Inflammatory macrophage treated with lipopolysaccharide for 1 hour (primary cell): Measurements from ENCODE around the gene PLCB1.
A peak's percentile ranks its signal among the peaks of the same experiment; 100 is the strongest.
"Not testable (repeated sequence)": the region's sequence is repeated elsewhere in the genome, so short reads cannot be mapped to it uniquely, and the experiment has no call there.

Source experiments
- DNase-seq, 2 donors: peaks; one replicate each; pipeline ENCODE4 v3.0.0-alpha.2; 2020 to 2022

The PLCB1 gene

DNA sequence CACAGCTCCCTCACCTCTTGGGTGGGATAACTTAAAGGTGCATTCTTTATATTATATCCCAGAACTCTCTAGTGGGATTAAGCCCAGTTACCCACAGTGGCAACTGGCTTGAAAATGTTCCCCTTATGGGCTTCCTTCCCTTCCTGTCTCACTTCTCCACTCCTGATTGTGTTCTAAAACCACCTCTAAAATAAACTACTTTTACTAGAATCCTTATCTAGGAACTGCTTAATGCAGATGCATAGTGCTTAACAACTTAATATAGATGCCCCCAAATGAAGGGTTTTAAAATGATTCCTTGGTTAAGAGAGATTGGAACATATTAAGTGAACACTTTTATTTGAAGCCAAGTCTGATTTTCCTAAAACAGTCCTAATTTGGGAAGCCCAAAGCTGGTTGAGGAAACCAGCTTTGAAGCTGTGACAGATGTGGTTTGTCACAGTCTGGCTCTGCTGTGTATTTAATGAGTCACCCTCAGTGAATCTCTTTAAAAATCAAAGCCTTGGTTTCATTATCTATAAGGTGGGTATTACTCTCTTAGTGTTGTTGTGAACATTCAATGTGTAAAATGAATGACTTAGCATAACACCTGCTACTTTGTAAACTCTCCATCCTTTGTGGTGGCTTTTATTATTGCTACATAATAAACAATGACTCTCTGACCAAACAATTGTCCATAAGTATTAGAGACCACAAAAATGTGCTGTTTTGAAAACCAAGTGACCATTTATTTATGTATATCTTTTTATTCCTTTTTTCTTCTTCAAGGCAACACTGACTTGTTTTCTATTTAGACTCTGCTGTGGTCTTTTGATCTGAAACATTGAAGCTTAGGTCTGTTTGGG lies 24.4 kb downstream of the PLCB1 start:
- peak in 1 of 2 donors; percentile 14 for DNase-seq

DNA sequence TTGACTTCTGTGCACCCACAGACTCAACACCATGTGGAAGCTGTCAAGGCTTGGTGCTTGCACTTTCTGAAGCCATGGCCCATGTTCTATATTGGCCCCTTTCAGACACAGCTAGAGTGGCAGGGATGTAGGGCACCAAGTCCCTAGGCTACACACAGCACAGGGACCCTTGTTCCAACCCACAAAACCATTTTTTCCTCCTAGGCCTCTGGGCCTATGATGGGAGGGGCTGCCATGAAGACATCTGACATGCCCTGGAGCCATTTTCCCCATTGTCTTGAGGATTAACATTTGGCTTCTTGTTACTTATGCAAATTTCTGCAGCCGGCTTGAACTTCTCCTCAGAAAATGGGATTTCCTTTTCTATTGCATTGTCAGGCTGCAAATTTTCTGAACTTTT lies 27.2 kb downstream of the PLCB1 start:
- DNase-seq, result not testable (repeated sequence)

DNA sequence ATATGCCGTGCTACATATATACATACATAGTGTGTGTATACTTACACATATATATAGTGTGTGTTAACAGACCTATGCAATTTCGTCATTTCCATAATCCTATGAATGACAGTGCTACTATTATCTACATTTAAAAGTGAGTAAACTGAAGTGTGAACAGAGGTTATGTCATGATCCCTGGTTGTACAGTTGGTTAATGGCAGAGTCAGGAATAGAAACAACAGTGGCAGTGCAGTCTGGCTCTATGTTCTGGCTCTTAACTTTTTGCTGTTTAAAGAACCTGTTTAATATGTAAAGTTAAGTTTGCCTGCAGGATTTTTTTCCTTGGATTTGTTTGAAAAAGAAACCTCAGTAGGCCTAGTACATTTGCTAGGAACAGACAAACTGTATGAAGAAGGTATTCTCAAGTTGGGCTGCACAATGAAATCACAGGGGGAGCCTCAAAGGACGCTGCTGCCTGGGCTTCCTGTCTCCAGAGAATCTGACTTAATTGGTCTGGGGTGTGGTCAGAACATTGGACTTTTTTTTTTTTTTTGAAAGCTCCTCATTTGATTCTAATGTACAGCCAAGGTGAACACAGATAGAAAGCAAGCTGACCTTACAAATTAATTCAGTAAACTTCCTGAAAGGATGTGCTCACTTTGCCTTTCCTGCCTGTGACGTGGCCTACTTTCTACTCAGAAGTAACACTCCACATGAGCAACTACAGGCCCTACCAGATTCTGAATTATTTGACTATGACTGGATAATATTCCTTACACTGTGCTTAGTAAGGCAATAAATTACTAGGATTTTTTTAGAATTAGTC lies 29.4 kb downstream of the PLCB1 start:
- no peak for DNase-seq

DNA sequence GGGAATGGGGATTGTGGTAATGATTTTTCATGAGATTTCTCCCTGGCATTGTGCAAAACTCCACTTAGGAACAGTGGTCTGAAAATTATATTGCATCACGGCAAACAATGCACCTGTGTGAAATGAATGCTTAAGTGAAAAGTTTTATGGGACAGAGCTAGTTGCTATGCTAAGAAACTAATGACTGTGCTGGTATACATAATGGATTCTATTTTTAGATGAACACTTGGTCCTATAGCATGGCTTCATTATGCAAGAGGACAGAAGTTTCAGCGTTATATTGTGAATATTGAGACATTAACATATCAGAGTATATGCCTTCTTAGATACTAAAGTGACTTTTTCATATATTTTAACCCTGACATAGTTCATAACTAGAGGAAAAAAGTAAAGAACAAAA lies 30.5 kb downstream of the PLCB1 start:
- DNase-seq, result no peak

DNA sequence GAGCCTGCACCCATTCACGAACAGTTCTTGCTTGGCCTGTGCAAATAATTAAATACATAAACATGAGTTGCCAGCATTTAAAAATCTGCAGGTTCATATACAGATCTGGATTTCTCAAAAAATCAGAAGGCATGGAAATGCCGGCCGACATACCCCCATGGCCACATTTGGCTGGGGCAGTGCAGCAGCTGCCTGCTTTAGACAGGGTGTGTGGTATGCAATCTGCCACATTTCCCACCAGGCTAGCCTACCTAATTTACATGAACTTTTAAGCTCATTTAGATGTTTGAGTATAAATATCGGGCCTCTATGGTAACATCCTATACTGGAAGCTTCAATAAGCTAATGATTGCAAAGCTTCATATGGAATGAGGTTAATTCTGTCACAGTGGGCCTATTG lies 31.5 kb downstream of the PLCB1 start:
- DNase-seq, result no peak

DNA sequence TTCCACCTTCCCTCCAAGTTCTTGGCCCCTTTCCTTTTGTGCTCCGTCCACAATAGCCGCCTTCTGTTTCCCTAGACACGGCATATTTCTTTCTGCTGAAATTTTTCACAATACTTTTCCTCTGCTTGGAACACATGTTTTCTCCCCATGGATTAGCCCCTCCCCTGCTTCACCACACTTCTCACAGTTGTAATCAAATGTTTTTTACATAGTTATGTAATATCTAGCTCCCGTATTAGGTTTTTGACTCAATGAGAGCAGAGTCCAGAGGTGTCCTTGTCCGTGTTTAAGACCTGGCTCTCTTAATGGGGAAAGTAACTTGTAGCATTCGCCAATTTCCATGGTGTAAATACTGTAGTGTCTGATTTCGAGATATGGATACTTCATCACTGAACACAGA lies 34.7 kb downstream of the PLCB1 start:
- DNase-seq, result no peak

DNA sequence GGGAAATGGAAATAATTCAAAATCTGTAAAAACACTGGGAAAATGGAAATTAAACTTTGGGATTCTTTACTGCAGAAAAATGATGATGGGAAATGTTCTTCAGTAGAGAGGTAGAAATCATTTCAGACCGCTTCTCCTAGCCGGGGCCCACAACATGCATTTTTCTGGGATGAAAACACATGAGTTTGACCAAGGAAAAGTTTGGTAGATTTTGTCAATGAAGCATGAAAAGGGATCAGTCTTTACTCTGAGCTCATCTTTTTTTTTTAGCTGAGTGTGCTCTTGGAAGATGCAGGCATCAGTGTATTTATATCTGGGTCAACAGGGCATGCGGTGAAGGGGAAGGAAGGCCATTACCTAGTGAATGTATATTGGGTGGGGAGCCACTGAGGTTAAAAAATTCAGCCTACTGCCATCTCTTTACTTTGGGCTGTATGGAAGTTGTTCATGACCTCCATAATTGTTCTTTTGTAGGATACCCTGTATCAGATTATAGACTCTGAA lies 36.8 kb downstream of the PLCB1 start:
- no peak for DNase-seq

DNA sequence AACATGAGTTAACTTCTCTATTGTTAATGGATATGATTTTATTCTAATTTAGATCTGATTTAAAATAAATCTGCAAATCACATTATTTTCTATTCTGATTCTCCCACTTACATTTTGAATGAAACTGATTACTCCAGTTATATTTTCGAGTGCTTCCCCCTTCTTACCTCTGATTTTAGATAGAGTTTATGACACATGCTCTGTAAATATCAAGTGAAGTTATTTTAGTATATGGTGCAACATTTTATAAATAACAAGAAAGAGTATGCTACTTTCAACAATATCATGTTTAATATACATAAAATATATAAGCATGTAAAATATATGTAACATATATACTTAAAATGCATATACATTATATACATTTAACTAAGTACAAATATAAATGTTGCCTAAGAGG lies 38.9 kb downstream of the PLCB1 start:
- DNase-seq, result no peak

DNA sequence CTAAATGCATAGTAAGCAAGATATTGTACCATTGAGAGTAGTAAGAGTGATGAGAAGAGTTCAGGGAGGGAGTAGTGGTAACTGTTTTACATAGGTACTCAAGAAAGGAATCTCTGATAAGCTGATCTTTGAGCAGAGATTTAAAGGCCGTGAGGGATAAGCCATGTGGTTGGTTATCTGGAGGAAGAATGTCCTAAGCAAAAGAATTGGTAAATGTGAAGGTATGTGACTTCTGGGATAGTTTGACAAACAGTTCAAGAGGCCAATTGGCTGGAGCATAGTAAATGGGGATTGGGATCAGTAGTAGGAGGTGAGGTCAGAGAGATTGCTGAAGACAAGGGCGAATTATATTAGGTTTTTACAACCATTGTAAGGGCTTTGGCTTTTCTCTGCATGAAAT lies 40.1 kb downstream of the PLCB1 start:
- DNase-seq, result no peak

DNA sequence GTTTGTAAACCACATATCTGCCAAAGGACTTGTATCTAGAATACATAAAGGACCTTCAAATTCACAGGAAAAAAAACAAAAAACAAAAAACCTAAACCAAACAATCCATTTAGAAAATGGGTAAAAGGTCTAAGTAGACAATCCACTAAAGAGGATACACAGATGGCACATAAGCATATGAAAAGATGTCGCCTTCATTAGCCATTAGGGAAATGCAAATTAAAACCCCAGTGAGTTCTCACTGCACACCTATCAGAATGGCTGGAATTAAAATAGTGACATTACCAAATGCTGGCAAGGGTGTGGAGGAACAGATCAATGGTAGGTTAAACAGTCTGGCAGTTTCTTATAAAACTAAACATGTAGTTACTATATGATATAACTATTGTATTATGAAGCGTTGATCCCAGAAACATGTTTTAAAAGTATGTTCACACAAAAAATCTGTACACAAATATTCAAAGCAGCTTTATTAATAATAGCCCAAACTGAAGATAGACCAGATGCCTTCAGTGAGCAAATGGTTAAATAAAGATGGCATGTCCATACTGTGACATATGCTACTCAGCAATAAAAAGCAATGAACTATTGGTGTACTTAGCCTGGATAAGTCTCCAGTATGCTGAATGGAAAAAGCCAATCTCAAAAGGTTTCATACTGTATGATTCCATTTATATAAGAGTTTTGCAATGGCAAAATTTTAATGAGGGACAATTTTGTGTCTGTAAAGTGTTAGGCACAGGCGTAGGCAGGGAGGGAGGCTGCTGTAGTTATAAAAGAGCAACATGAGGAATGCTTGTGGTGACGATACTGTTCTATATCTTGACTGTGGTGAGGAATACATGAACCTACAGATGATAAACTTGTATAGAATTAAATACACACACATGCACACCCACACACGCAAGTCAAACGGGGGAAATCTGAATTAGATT lies 43.9 kb downstream of the PLCB1 start:
- no peak for DNase-seq

DNA sequence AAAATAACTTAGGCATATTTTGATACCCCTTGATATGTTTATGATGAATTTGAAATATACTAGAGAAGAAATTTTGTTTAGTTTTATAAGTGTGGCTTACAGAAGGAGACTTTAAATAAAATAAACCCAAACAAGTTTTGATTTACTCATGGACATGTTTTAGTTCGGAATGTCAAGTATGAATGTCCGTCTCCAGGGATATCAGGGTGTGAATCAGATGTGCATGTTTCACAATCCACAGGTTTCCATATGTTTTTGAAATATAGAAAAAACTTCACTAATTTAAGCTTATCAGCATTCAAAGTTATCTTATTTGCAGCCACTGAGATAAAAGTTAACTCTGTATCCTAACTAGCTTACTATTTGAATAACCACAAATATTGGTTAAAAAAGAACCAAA lies 51.5 kb downstream of the PLCB1 start:
- no peak for DNase-seq

DNA sequence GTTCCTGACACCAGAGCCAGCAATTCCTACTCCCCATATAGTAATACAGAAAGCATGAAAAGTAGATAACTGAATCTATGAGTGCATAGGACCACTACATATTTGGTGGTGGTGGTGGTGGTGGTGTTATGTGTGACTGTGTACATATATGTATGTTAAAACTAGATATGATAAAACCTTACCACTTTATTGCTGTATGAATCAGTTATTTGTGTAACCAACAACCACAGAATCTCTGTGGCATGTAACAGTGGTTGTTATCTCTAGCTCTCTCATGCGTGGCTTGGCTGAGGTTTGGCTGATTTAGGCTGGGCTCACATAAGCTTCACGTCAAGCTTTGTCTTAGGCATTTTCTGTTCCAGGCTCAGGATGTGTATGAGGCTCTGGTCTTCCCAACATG lies 55.7 kb downstream of the PLCB1 start:
- no peak for DNase-seq

DNA sequence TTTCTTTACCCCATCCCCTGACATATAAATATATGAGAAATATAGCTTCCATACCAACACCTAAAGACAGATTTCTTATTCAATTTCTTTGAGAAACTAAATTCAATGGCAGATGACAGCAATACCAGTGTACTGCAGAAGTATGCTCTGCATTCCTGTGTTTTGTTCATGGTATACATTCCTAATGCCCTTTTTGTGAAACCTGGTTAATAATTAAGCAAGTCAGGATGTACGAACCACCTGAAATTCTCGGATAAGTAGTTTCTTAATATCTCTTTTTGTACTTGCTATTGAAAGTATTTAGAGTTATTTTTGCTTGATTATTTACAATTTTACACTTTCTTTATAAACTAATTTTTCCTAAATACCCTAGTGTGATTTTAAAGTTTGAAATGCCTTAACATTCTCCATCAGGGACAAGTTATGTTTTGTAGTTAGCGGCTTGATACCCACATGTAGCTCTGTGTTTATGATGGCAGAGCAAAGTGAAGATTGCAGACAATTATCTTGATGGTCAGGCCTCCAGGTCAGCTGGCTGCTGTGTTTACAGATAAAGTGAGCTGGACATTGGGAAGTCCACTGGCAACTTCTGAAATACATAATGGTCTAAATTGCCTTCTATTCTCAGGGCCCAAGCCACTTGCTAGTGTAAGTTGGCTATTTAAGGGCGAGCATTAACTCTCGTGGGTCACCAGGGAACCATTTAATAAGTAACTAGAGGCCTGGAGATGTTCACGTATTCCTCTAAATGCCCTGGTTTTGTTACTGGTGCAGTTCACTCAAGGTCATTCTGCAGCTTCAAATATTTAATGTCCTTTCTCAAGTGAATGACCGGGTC lies 58.2 kb downstream of the PLCB1 start:
- DNase-seq, result no peak

DNA sequence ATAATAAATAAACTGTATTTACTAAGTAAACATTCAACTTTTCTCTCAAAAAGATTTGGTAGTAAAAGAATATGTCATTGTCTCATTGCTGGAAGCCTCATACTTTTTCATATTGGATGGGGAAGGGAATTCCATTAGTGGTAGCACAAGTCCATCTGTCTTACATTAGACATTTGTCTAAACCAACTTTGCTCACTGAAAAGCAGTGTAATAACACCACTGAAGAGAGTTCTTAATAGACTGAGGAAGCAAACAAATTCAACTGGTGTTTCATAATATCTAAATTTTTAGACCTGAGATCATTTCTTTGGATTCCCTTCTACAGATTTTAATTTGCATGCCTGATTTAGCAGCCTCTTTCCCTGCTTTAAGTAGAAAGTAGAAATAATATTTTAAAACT lies 62.7 kb downstream of the PLCB1 start:
- no peak for DNase-seq

DNA sequence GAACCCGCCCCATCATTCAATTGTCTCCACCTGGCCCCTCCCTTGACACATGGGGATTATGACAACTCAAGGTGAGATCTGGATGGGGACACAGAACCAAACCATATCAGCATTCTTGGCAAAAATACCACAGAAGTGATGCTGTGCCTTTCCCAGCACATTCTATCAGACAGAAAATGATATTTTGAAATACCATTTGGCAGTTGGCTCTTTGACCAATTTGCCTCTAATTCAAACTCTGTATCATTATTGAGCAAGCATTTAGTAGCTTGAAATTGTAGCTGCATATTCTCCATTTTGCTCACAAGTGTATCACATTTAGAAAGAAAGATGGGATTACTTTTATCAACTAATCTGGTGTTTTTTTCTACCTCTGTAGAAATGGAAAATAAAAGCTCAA lies 64.0 kb downstream of the PLCB1 start:
- no peak for DNase-seq

DNA sequence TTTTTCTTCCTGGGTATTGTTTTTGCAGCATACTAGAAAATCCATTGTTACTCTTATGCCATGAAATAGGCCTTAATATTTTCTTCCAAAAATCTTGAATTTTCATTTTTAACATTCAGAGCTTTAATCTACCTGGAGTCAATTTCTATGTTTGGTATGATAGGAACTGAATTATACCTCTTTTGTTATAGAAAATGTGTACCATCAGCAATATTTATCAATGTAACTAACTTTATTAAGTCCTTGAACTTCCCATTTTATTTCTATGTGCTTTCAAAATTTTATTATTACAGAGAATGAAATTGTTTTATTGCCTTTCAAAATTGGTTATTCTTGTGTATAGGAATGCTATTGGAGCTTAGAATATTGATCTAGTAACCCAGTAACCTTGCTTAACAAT lies 68.2 kb downstream of the PLCB1 start:
- DNase-seq, result no peak

DNA sequence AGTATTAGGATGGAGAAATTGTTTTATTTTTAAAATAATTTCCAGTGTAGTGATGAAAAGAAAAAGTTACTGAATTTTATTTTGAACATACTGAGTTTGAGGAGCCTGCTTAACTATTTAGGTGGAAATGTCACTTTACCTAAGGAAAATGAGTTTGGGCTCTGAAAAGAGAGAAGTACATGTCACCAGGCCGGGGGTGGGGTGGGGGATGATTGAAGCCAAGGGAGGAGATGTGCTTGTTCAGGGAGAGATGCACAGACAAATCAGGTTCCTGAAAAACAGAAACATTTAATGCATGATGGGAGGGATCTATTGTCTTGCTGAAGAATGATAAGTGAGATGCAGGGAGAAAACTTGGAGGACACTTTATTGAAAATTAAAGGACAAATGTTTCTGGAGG lies 71.3 kb downstream of the PLCB1 start:
- no peak for DNase-seq

DNA sequence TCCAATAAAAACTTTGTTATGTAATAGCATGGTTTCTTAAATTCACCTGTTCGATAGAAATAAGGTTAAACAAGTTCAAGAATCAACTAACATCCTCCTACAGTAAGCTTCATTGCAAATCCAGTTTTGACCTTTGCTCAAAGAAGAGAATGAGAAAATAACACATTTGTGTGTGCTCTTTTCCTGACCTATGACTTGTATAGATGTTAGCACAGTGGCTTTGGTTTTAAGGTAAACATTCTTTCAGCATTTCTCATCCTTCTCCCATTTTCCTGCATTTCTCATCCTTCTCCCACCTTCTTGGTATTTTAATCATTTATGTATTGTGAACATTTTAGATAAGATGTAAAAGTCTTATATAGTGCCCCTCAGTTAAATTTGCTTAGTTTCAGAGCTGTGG lies 73.9 kb downstream of the PLCB1 start:
- no peak for DNase-seq

DNA sequence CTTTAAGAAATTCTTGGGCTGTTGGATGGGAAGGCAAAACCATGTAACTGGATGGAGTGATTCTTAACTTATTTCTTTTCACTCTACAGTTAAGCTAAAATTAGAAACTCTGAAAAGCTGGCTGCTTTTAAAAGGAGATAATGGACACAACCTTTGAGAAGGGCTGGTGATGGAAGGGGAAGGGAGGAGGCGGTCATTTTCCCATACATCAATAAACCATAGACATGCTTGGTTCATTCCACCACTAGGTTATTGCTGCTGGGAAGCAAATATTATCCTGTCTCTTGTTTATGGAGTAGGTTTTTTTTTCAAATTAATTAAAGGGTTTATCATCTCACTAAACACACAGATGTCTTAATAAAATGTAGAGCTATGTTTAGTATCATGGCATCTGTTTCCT lies 76.2 kb downstream of the PLCB1 start:
- DNase-seq, result no peak

DNA sequence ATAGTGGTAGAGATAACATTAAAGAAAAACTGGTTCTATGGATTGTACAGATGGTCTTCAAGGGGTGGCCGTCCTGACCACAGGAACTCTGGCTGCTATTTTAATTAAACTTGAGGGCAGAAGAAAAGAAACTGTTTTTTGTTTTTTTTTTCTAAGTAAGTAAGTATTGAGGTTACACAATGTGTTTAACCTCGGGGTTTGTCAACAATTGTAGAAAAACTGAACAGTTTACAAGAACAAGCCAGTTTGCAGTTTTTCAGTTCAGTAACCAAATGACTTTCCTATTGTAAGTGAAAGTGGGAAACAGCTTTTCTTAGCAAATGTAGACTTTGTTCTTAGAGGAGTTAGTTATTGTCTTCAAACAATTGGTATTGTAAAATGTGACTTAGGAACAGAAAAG lies 77.0 kb downstream of the PLCB1 start:
- peak; percentile 13 to 23 for DNase-seq

DNA sequence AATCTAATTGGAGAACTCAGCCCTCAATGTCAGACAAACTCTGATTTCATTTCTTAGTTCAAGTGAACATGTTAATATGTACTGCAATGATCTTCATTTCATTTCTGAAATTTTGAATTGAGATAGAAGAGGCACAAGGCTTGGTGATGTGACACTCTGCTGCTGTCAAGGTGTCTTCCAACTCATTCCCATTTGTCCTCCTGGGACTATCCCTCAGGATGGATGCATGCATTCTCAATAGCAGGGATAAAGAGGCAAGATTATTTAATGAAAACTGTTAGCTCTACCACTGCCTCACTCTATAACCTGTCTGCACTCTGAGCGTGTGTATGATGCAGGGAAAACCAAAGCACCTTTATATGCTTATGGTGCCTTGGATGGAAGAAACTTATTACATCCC lies 78.7 kb downstream of the PLCB1 start:
- DNase-seq, result no peak

DNA sequence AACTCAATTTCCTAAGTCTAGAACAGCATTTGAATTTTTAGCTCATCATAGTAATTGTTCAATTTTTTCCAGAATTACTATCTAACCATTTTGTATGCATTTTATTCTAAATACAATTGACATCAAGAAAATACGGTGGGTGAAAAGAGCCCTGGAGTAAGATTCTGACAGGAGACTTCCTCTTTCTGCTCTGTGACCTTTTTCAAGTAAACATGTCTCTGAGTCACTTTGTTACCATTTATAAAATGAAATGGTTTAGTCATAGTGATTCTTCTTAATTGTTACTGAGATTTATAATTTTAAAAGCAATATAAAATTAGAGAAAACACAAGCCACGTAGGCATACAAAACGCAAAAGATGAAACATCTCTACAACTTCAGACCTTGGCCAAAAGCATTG lies 80.2 kb downstream of the PLCB1 start:
- DNase-seq, result peak; percentile 55 to 61
